Mucosa of rectum (tissue), 2 donors: ENCODE data around the gene SBF1.

ENCODE experiments used
- H3K27ac ChIP-seq, 2 donors: one replicate each; pipeline ENCODE4 v1.7.0; 2013; ENCODE audit warnings: inconsistent platforms in 2 of 2, low read depth in 2 of 2, low read length in 2 of 2
- H3K27me3 ChIP-seq, 2 donors: one replicate each; pipeline ENCODE4 v1.7.0; 2013; ENCODE audit warnings: low read length in 2 of 2; ENCODE audit not compliant: control insufficient read depth in 2 of 2, insufficient read depth in 2 of 2
- H3K36me3 ChIP-seq, 2 donors: one replicate each; pipeline ENCODE4 v1.7.0; 2013; ENCODE audit warnings: low read length in 2 of 2; ENCODE audit not compliant: control insufficient read depth in 2 of 2, insufficient read depth in 2 of 2
- H3K4me1 ChIP-seq, 2 donors: one replicate each; pipeline ENCODE4 v1.7.0; 2013; ENCODE audit warnings: low read length in 2 of 2, mild to moderate bottlenecking in 1 of 2; ENCODE audit not compliant: control insufficient read depth in 2 of 2, insufficient read depth in 2 of 2
- H3K4me3 ChIP-seq, 2 donors: one replicate each; pipeline ENCODE4 v1.7.0; 2013; ENCODE audit warnings: low read length in 2 of 2
- H3K9ac ChIP-seq, 2 donors: one replicate each; pipeline ENCODE4 v1.7.0; 2013; ENCODE audit warnings: low read length in 2 of 2, low read depth in 1 of 2, mild to moderate bottlenecking in 1 of 2
- H3K9me3 ChIP-seq, 2 donors: one replicate each; pipeline ENCODE4 v1.7.0; 2013; ENCODE audit warnings: low read length in 2 of 2; ENCODE audit not compliant: control insufficient read depth in 2 of 2
- donor health status: healthy.
- donor health status: Normal muscosa, but diverticular disease.

SBF1 gene

DNA sequence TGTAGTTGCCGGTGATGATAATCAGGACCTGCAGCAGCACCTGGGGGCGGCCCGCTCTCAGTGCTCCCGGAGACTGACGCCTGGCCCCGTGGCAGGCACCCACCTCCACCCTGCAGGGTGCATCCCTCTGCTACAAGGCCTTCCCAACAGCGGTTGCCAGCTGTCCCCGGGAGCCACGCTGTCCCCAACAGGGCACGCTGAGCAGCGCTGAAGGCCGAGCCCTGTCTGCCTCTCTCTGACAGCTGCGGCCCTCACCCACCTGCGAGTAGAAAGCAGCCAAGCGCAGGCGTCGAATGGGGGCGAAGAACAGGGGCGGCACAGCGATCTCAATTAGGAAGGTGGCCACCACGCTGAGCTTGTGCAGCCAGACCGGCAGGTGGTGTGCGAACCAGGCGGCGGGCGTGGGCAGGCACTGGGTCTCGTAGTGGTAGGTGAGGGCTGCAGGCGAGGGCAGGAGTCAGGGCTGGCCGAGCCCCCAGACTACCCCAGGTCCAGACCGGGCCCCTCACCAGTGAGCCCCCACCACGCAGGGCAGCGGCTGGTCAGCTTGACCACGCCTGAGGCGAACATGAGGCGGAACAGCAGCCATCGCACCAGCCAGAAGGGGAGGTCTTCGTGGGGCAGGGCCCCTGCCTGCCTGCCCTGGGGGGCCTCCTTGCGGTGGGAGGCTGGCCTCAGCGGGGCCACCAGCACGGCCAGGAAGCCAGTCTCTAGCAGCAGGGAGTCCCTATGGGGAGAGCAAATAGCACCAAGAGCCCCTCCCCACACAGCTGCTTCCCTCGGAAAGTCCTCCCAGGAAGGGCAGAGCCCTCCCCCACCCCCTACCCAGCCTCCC is 31.2 kb upstream of the SBF1 start:
- Histone ChIP-seq H3K27ac (no peak overlapping the region), H3K27me3 (no peaks in the 10 kb centered on the region), H3K9me3 (no peaks in the 10 kb centered on the region), H3K9ac (peak overlapping the region in 1 of 2 donors; percentile 93), H3K4me1 (peaks cover 14 to 20% of the 10 kb centered on the region in 2 donors), H3K4me3 (peak overlapping the region in 1 of 2 donors; percentile 80), H3K36me3 (peaks cover 10 to 13% of the 10 kb centered on the region in 2 donors)

DNA sequence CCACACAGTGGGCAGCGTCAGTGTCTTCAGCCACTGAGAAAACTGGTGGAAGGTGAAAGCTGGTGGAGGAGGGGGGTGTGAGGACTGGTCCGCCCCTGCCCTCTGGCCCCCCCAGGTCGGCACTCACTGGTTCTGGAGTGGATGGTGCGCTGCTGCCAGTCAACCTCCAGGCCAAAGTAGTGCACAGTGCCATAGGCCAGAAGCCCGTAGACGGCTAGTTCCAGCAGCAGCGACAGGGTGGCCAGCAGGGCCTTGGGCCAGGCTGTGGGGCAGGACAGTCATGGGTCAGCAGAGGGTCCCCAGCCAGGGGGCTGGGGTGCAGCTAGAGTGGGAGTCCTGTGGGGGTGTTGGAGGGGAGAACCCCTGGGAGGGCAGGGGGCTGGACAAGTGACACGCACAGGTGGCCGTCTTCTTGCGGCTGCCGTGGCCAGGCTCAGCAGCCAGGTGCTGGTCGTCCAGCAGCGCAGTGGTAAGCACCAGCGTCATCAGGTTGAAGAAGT is 30.5 kb upstream of the SBF1 start:
- H3K9ac ChIP-seq: no peak overlapping the region
- peaks cover 10 to 13% of the 10 kb centered on the region in 2 donors for H3K36me3 ChIP-seq
- peaks cover 14 to 20% of the 10 kb centered on the region in 2 donors for H3K4me1 ChIP-seq
- H3K9me3 ChIP-seq: no peaks in the 10 kb centered on the region
- H3K27ac ChIP-seq: no peak overlapping the region
- no peaks in the 10 kb centered on the region for H3K27me3 ChIP-seq
- no peak overlapping the region for H3K4me3 ChIP-seq

DNA sequence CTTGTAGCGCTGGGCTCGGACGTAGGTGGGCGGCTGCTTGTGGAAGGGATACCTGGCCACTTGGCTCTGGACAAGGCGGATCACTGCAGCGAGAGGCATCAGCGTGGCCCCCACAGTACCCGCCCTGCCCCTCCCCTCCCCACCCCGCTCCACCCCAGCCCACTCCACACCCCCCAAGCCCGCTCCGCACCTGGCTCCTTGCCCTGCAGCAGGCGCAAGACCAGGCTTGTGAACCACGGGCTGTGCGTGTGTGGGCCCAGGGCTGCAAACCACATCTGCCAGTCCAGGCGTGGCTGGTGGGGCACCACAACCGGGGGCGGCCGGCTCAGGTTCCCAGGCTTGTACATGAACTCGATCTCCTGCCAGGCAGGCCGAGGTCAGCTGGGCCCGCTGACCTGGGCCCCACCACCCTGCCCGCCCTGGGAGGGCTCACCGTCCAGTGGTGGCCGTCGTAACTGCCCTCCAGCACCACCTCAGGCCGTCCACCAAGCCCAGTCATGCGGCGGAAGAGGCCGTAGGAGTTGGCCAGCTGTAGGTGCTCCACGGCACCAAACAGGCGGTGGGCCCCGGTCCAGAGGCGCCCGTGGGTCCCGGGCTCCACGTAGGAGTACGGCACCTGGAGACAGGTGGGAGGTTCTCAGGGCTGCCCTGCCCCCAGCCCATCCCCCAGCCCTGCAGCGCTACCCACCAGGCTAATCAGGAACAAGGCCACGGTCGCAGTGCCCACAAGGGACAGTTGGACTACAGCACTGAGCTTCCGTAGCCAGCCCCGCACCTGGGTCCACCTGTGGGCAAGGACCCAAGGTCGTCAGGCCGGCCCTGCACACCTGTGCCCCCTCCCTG is 29.8 kb upstream of the SBF1 start:
- Histone ChIP-seq H3K4me1 (peaks cover 14 to 20% of the 10 kb centered on the region in 2 donors), H3K9me3 (no peaks in the 10 kb centered on the region), H3K27me3 (no peaks in the 10 kb centered on the region), H3K27ac (no peak overlapping the region), H3K4me3 (no peak overlapping the region), H3K36me3 (peaks cover 10 to 13% of the 10 kb centered on the region in 2 donors), H3K9ac (no peak overlapping the region)

DNA sequence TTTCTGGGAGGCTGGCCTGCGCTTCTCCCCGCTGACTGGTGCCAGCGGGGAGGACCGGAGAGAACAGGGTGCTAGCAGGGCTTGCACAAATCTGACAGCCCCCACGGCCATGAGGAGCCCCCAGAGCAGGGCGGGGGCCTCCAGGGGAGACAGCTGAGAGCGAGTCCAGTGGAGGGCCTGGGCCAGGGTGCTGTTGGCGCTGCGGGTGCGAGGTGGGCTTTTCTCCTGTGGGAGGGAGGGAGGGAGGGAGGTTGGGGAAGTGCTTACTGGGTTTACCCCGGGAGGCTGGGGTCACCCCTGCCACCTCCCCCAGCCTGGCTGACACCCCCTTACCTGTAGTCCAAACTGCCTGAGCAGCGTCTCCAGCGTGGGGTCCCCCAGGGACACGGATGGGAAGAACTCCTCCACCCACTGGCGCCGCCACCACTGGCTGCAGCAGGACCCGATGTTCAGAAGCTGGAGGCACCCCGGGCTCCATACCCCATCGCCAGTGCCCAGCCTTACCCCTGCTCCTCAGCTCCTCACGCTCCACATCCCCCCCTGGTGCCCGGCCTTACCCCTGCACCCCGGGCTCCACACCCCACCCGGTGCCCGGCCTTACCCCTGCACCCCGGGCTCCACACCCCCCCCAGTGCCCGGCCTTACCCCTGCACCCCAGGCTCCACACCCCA is 28.8 kb upstream of the SBF1 start:
- Histone ChIP-seq H3K27me3 (no peaks in the 10 kb centered on the region), H3K4me3 (no peak overlapping the region), H3K9me3 (no peaks in the 10 kb centered on the region), H3K36me3 (peaks cover 10 to 13% of the 10 kb centered on the region in 2 donors), H3K9ac (no peak overlapping the region), H3K27ac (no peak overlapping the region), H3K4me1 (peaks cover 9 to 11% of the 10 kb centered on the region in 2 donors)

DNA sequence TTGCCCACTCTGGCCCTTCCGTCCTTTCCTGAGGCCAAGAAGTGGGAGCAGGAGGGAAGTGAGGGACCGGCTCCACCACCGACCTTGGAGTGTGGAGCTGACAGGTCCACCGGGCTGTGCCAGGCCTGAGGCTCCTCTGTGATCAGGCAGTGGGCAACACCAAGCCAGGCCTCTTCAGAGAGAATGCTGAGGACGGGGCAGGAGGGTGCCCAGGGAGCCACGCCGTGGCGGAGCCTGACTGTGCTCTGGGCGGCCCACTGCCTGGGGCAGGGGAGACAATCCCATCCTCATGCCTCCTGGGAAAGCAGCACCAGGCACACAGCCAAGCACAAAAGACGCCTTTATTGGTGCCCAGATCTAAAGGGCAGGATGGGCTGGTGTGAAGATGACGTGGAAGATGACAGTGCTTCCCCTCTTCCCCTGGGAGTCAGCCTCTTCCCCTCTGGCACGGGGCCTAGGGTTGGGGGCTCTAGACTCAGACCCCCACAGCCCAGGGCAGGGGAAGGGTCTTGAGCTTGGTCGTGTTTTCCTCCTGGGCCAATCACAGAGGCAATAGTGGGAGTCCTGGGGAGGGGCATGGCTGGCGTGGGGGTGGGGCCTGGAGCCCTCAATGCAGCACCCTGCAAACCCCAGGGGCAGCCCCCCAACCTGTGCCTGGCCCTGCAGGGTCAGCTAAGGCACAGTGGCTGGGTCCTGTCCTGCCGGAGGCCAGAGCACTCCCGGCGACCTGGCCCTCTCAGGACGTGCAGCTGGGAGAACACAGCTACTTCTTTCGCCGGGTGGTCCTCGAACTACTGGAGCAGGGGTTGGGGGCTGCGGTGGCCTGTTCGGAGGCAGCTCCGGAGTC is 28.0 kb upstream of the SBF1 start:
- no peaks in the 10 kb centered on the region for H3K27me3 ChIP-seq
- no peak overlapping the region for H3K9ac ChIP-seq
- no peaks in the 10 kb centered on the region for H3K9me3 ChIP-seq
- no peak overlapping the region for H3K27ac ChIP-seq
- peaks cover 10 to 13% of the 10 kb centered on the region in 2 donors for H3K36me3 ChIP-seq
- peaks cover 8 to 11% of the 10 kb centered on the region in 2 donors for H3K4me1 ChIP-seq
- no peak overlapping the region for H3K4me3 ChIP-seq

DNA sequence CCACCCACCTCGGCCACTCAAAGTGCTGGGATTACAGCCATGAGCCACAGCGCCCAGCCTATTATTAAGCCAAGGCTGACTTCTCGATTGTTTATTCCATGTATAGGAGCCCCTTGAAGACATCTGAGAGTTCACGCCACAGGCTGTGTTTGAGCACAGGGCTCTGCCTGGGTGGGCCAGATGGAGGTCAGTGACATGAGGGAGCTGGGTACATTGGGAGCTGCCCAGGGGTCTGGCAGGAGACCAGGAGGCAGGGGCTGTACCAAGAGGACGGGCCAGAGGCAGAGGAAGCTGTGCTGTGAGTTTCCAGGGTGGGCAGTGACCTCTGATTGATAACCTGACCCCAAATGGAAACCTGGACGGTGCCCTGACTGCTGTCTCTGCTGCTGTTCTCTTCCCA is 27.3 kb upstream of the SBF1 start:
- Histone ChIP-seq H3K4me1 (peaks cover 10 to 11% of the 10 kb centered on the region in 2 donors), H3K9ac (no peak overlapping the region), H3K9me3 (no peaks in the 10 kb centered on the region), H3K27ac (no peak overlapping the region), H3K4me3 (no peak overlapping the region), H3K27me3 (no peaks in the 10 kb centered on the region), H3K36me3 (peaks cover 10 to 13% of the 10 kb centered on the region in 2 donors)

DNA sequence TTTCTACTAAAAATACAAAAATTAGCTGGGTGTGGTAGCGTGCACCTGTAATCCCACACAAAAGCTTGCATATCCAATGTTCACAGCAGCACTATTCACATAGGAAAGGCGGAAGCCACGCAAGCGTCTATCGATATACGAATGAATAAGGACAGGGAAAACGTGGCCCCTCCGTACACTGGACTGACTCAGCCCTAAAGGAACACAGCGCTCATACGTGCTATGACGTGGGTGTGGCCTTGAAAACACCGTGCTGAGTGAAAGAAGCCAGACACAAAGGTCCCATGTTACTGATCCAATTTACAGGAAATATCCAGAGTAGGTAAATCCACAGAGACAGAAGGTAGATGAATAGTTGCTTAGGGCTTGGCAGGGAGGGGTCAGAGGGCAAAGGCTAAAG is 25.6 kb upstream of the SBF1 start:
- Histone ChIP-seq H3K27ac (no peak overlapping the region), H3K27me3 (no peaks in the 10 kb centered on the region), H3K4me1 (peaks cover 2 to 4% of the 10 kb centered on the region in 2 donors), H3K4me3 (no peak overlapping the region), H3K9me3 (no peaks in the 10 kb centered on the region), H3K9ac (no peak overlapping the region), H3K36me3 (peaks cover 8 to 11% of the 10 kb centered on the region in 2 donors)

DNA sequence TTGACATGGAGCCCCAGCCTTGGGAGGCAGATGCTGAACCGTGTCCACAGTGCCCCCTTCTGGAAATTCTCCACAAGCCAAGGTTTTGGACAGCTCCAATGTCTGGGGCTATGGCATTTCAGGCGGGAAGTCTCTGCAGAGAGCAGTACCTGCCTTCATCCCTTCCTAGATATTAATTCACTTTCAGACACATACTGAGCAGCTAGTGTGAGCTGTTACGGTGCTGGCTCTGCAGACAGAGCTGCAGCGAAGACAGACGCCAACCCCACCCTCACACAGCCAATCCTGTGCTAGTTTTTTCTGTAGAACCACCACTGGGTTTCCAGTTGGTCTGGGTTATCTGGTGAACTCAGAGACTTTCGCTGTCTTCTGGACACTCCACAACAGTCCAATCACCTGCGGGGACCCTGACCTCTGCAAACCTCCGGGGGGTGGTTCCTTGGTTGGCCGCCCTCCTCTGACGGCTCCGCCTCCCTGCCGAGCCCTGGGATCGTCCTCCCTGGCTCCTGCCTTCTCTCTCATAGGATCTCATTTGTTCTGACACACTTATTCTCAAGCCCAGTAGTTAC is 23.6 kb upstream of the SBF1 start:
- no peaks in the 10 kb centered on the region for H3K9me3 ChIP-seq
- H3K27ac ChIP-seq: no peak overlapping the region
- H3K9ac ChIP-seq: no peak overlapping the region
- H3K36me3 ChIP-seq: peaks cover 3 to 6% of the 10 kb centered on the region in 2 donors
- H3K4me1 ChIP-seq: peaks cover 2 to 4% of the 10 kb centered on the region in 2 donors
- H3K27me3 ChIP-seq: no peaks in the 10 kb centered on the region
- H3K4me3 ChIP-seq: peak overlapping the region; percentile 8 to 31

DNA sequence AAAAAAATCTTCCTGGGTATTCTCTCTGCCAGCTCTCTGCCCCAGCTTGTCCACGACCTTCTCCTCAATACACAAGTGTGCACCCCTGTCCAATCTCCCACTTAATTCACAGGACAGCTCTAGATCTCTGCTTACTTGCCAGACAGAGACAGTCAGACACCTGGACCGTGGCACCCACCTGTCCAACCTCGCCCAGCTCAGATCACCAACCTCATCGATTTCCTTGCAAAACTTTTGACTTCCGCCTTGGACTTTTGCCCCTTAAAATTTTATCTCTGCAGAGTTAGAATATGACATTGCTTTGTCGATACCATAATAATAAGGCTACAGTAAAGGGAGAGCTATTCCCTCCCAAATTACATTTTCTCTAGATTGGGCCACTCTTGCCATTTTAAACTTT is 22.3 kb upstream of the SBF1 start:
- Histone ChIP-seq H3K9ac (no peak overlapping the region), H3K9me3 (no peaks in the 10 kb centered on the region), H3K4me3 (no peak overlapping the region), H3K4me1 (peaks cover 2 to 4% of the 10 kb centered on the region in 2 donors), H3K27me3 (no peaks in the 10 kb centered on the region), H3K36me3 (no peaks in the 10 kb centered on the region), H3K27ac (no peak overlapping the region)
